HepG2 (cell line): ENCODE data around the gene VILL.
"Not testable (repeated sequence)": the region's sequence is repeated elsewhere in the genome, so short reads cannot be mapped to it uniquely, and the experiment has no call there.

Experiments used
- NFYB ChIP-seq: sonication (generic); formaldehyde crosslinking; IDR thresholded peaks from 2 replicates; pipeline ENCODE4 v1.4.0; 2020; ENCODE audit warnings: missing genetic modification reagents
- SIN3B ChIP-seq: fragments of 150-350 bp; IDR thresholded peaks from 2 replicates; pipeline ENCODE4 v1.6.1; 2014; ENCODE audit warnings: low read length
- TF ChIP-seq, protein P1 (sequence below): sonication (generic); formaldehyde crosslinking; IDR thresholded peaks from 2 replicates; pipeline ENCODE4 v1.4.0; 2020; ENCODE audit warnings: missing genetic modification reagents

DNA sequence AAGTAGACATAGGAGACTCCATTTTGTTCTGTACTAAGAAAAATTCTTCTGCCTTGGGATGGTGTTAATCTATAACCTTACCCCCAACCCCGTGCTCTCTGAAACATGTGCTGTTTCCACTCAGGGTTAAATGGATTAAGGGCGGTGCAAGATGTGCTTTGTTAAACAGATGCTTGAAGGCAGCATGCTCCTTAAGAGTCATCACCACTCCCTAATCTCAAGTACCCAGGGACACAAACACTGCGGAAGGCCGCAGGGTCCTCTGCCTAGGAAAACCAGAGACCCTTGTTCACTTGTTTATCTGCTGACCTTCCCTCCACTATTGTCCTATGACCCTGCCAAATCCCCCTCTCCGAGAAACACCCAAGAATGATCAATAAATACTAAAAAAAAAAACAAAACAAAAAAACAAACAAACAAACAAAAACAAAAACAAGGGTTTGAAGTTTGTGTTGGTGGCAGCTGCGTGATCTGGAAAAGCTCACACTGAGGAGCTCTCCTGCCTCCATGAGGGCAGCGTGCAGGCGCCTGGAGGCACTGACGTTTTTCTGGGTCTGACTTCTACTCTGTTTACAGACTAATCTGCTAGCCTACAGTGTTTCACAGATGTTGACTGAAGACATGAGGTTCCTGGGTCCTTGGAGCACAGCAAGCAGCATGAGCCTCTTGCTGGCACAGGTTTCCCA lies 63.4 kb downstream of the VILL start:
- TF ChIP-seq, protein P1, sequence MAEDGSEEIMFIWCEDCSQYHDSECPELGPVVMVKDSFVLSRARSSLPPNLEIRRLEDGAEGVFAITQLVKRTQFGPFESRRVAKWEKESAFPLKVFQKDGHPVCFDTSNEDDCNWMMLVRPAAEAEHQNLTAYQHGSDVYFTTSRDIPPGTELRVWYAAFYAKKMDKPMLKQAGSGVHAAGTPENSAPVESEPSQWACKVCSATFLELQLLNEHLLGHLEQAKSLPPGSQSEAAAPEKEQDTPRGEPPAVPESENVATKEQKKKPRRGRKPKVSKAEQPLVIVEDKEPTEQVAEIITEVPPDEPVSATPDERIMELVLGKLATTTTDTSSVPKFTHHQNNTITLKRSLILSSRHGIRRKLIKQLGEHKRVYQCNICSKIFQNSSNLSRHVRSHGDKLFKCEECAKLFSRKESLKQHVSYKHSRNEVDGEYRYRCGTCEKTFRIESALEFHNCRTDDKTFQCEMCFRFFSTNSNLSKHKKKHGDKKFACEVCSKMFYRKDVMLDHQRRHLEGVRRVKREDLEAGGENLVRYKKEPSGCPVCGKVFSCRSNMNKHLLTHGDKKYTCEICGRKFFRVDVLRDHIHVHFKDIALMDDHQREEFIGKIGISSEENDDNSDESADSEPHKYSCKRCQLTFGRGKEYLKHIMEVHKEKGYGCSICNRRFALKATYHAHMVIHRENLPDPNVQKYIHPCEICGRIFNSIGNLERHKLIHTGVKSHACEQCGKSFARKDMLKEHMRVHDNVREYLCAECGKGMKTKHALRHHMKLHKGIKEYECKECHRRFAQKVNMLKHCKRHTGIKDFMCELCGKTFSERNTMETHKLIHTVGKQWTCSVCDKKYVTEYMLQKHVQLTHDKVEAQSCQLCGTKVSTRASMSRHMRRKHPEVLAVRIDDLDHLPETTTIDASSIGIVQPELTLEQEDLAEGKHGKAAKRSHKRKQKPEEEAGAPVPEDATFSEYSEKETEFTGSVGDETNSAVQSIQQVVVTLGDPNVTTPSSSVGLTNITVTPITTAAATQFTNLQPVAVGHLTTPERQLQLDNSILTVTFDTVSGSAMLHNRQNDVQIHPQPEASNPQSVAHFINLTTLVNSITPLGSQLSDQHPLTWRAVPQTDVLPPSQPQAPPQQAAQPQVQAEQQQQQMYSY (CRISPR knock-in tag), result not testable (repeated sequence)
- TF ChIP-seq SIN3B, NFYB: not testable (repeated sequence)
